Fibroblast of the conjunctiva (primary cell): ENCODE data around the gene A1CF.

Experiments
- DNase-seq: peaks from one replicate; pipeline ENCODE4 v3.0.0-alpha.2; 2010; ENCODE audit warnings: low read depth

Gene A1CF

DNA sequence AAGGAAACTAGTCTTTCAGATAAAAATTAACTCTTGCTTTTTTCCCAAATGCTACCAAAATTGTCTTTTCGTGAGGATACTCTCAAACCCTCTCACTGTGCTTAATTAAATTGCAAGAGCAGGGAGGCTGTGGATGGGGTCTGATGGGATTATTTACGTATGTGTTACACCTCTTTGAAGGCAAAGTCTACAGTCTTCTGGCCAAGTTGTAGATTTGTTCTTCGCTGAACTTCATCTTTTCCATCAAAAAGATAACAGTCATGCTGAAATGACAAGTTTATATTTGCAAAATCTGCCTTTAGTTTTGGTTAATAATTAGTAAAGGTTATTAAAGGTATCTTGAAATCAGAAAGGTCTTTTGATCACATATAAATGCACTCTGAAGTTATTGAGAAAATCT, 22.7 kb downstream of the A1CF start:
- no peak for DNase-seq

DNA sequence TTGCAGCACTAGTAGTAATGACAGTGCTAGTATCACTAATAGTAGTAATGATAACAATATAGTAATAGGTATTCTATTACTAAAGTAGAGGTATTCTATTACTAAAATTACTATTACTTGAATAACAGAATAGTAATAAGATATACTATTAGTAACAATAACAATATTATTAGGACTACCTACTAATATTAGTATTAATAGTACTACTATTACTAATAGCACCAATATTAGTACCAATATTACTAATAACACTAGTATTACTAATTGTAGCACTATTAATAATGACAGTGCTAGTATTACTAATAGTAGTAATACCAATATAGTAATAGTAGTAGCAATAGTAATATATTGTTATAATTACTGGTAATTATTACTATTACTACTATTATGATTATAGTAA, 24.1 kb downstream of the A1CF start:
- no peak for DNase-seq

DNA sequence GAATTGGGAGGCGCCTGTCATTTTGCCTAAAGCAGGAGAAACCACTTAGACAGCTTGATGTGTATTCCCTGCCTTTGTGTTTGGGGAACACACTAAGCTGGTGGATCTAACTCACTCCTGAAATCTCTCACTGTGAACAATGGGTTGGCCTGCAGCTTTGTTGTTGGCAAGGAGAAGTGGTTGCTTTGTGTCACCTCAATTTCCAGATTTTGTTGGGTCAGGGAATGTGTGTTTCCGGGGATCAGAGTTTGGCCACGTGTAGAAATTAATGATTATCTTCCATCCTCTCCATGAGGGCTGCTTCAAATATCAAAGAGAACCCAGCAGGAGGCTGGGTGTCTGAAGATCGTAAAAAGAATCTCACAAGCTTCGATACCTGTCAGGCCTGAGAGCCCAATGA, 27.8 kb downstream of the A1CF start:
- no peak for DNase-seq

DNA sequence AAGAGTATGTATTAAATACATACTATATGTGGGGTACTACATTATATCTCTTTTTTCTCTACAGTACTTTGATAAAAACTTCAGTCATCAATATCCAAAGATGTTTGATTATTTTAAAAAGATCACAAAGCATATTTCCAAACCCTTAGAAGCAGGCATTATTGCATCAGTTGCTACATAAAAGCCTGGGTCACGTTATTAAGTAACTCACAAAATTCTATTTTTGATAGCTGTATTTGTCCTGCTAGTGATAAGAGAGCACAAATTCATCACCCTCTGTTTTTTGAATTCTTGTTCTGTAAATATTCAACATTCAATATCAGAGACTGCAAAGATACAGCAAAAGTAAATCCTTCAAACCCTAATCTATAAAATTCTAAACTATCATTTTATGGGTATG, 30.0 kb downstream of the A1CF start:
- no peak for DNase-seq

DNA sequence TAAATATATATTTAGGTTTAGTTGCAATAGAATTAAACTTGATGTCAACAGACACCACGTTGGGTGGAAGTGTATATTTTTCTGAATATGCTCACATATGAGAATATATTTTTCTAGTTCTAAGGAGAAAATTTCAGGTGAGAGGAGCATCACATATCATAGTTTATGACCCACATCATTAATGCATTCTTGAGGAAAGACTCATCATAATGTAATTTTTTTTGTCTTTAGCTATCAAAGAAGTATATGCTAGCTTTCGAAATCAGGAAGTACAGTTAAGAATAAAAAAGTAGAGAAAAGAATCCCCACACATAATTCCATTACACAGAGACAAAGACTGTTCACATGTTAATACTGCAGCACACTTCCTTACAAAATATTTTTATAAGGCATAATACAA, 30.4 kb downstream of the A1CF start:
- no peak for DNase-seq

DNA sequence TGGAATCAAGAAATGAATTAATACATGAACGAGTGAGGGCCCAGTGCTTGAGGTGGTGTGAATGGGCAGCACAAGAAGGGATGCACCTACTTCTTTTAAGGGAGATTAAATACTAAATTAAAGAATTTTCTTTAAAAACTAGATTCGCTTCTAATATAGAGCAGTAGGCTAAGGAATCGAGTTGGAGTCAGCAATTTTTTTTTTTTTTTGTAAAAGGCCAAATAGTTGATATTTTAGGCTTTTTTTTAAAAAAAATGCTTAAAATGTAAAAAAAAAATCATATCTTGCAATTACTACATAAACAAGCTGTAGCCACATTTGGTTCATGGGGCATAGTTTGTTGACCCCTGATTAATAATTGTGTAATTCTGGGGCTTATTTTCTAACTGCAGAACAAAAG, 31.9 kb downstream of the A1CF start:
- DNase-seq: no peak

DNA sequence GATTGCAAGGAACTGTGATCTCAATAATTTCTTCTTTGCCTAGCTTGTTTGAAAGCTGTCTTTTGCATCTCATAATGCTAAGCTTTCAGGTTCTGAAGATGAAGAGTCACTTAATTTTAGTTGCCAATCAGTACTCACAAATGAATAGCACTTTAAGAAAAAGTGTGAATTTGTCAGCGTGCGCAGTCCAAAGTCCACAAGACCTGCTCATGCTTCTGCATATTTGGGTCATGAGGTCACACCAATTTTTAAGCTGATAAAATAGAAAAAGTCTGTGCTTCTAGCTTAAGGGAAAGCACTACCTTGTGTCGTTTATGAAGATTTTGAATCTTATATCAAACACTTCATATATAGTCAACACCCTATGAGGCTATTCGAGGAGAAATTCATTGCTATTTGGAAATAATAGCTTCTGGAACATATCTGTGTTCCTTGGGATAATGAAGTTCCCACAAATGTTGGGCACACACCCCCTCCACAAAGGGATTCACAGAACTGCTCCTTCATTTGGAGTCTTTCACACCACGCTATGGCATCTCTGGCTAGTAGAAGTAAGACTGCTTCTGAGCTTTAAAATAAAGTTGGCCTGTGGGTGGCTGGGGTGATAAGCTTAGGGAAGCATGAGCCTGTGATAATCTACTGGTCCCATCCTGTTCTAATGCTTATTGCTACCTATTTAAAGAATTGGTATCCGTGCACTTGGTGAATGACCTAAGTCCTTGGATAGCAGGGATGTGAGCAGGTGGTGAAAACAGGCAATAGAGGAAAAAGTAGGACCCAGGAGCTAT, 33.3 kb downstream of the A1CF start:
- no peak for DNase-seq

DNA sequence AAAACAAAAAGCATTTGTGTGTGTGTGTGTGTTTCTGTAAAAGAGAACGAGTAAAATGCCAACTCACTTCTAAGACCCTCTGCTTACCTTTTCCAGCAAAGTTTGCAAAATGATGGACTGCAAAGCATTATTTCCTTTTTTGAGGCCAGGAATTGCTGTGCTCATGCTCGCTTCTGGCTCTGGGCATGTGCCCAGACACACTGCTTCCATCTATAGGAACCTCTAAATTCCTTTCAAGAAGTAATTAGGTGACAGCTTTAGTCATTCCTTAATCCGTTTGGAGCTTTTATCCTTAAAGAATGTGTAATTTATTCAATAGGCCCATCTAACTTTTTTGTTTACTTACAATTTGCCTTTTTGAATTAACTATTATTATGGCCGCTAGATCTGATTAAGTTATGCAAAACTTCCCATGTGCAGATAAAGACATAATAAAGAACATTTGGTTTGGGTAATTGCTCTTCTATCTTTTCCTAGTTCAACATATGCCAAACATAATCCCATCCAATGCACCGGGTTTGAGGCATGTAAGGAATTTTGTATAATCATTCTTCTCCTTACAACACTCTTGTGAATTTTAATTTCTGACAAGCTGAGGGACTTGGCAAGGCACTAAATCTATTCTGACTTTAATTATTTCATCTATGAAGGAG, 34.7 kb downstream of the A1CF start:
- no peak for DNase-seq

DNA sequence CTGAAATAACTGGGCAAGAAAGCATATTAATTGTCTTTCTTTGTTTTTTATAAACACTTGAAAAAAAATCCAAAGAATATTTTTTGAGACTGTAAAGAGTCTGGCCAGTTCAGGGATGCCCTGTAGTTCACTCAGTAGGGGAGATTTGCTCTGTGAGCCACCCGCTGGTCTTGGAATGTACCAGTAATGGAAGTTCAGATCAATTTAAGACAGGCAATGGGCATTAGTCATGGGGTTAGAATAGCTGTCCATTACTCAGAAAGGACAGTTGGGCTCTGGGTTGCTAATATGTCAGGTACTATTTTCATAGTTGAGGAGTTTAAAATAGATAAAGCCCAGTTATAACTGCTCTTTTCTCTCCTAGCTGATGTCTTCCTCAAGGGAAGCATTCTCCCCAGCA, 38.7 kb downstream of the A1CF start:
- no peak for DNase-seq

DNA sequence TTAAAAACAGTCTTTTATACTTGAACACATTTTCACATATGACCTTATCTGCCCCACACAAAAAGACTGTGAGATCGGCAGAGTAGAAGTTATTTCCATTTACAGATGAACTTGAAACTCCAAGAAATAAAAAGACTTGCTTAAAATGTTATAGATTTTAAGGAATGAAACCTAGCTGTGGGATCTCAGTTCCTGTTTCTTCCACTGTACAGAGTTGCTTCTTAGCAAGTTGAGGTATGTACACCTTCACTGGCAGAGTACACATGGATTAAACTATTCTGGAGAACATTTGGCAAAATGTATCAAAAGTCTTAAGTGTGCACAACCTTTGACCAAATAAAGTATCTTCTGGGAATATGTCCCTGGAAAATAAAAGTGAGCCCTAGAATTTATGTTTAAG, 48.3 kb downstream of the A1CF start:
- DNase-seq: no peak

DNA sequence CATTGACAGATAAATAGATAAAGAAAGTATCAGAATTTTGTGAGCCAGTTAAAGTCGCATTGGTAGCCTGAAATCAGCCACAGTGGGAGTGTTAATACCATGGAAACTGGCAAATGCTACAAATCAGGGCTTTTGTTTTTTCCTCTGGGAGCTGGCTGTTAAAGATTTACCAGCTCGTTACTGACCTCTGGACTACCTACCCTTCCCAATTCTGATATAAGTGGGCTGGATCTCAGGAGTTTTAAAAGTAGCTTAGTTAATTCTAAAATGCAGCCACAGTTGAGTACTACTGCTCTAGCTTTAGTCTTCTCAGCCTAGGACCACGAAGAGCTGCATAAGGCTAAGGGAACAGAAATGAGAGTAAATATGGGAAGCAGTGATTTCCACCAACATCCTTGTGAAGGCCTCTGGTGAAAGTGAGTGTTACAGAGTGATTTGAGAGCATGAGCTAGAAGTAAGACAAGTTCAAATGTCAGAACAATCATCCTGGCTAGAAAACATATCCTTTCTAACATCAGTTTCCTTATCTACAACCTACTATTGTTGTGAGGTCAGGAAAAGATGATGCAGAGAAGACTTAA, 53.2 kb downstream of the A1CF start:
- DNase-seq: no peak

DNA sequence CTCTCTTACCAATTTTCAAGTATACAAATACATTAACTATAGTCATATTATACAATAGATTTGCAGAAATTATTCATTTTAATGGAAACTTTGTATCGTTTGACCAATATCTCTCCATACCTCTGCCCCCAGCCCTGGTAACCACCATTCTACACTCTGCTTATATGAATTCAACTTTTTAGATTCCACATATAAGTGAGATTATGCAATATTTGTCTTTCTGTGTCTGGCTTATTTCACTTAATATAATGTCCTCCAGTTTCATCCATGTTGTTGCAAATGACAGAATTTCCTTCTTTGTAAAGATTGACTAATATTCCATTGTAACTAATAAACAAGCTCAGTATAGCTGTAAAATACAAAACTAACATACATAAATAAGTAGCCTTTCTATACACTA, 55.4 kb downstream of the A1CF start:
- no peak for DNase-seq

DNA sequence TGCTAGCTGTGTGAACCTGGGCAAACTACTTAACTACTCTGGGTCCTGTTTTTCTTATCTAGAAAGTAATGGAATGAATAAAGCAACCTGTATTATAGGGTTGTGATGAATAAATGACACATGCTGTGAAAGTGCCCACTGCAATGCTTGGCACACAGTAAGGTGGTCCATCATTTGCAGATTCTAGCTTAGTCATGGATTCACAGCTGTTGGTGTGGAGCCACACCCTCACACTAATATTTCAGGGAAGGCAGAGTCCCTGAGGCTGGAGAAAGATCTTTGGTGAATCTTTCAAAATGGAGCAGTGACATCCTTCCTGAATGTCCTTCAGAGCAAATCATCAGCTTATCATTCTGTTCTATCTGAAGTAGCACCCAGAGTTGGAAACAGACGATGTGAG, 60.6 kb downstream of the A1CF start:
- no peak for DNase-seq

DNA sequence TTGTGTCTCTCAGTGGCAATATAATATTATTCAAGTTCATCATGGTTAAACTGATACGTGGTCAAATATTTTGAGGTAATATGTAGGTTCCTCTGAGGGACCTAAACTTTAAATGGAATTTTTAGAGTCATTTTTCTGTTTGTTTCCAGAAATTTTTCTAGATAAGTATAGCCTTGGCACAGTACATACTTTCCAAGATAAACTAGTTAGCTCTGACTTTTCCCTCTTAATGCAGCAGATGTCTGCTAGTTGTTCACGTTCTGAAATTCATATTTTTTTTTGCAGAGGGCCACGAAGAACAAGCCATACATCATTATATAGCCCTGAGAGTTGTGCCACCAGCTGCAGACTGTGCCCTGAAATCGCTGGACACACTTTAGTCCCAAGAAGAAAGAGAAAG, 61.6 kb downstream of the A1CF start:
- DNase-seq: no peak

DNA sequence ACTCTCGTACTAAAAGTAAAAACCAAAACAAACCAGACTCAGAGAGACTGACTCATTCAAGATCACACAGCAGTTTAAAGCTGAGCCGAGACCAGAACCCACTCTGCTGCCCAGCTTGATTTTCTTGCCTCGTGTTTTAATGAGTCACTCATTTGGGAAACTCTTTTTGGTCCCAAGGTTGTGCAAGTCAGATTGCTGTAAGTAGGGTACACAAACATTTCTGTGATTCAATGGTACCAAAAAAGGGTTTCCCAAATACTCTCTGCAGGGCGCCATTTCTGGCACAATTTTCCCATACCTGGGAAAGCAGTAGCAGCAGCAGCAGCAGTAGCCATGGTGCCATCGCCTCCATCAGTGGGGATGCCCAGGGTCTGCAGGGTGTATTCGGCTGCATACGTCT, 75.8 kb downstream of the A1CF start:
- DNase-seq: no peak

DNA sequence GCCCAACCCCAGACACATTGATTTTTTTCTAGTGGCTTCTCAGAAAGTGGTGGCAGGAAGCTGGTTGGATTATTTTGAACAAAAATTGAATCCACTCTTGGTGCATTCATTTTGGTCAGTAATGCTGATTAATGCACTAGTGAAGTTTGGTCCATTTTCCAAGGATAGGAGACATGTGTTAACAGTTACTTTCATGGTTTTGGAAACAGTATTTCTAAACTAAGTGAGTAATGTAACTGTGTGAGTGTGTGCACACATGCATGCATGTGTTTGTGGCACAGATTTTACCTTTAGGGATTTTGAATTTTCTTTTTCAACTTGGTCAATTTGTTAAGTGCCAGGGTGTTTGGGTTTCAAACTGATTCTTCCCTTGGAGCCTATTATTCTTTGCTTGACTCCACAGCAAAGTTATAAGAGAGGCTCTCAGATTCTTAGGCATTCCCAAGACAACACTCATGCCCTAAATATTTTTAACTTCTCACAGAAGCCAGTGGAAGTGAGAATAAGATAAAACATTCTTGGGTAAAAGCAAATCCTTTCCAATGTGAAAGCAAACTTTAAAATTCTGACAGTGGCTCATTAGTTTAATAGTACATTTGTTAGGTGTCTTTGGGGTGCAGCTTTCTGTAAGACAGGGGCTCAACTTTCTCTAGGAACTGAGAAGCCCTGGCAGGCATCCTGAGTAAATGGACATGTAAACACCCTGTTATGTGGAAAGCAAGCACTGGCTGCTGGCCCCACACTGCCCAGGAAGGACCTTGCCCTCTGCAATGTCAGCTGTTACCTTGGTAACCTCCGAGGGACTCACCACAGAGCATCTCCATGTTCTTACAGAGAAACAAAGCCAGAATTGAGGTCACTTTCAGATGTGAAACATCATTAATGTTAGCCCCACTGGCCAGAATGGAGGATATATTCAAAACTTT, 77.3 kb downstream of the A1CF start:
- DNase-seq: no peak

DNA sequence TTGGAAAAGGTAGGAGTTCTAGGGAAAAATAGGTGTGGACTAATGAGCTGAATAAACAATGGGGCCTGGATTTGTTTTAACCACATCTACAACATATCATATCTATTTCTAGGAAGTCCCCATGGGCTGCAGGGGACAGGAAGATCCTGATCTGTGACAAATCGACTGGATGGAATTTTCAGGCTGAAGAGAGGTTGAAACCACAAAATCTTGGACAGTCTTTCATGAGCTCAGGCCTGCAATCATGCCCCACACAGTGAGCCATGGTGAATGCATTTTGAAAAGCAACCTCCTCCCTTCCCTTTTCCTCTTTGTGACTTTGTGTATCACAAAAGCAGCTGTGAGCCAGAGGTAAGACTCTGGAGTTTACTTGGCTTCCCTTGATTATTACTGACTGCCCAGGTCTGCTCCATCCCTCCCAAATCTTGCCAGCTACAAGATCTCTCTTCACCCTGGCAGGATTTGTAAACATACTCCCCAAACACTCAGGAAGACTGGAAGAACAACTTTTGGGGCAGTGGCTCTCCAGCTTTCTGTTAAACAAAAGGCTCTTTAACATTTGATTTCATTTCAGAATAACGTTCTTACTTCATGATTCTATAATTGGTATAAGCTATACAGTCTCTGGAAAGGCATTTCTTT, 79.3 kb downstream of the A1CF start:
- DNase-seq: no peak

DNA sequence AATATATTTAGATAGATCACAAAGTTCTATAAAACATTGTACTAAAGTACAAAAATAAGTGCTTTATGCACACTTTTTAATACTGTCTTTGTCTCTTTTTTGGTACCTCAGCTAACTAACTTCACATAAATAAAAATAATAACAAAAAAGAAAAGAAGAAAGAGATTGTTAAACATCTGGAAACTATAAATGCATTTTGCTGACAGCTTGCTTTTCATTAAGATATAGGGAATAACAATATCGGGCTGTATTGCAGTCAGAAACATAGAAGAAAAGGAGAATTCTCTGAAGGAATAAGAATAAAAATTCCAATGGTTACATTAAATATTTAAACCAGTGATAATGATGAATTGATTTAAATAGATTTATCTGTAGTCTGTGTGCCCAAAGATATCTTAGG, 85.8 kb downstream of the A1CF start:
- DNase-seq: no peak

DNA sequence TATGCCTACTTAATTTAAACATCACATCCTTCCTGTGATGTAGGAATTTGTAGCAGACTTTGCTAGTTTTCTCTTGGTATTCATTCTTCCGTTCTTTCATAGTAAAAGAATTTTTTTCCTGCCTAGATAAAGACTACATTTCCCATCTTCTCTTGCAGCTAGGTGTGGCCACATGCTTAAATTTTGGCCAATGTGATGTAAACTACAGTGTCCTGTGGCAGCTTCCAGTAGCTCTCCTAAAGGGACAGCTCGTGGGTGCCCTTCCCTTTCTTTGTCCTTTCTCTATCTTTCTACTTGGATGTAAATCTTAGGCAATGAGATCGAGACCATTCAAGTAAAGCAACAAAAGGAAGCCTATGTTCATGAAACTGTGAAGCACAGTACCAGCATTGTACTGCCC, 87.1 kb downstream of the A1CF start:
- no peak for DNase-seq

DNA sequence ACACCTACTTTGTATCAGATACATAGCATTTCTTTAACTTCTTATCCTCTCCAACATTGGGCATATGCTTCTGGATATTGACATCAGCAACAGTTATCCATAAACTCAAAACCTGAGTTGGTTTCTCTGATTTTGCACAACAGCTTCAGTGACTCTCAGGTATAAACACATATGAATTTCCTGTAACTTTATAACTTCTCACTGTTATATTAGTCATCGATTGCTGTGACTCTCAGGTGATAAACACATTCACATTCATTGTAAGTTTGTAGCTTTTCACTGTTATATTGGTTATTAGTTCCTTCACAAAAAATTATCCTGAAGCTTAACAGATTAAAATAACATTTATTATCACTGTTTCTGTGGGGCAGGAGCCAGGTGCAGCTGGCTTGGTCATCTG, 88.7 kb downstream of the A1CF start:
- no peak for DNase-seq

DNA sequence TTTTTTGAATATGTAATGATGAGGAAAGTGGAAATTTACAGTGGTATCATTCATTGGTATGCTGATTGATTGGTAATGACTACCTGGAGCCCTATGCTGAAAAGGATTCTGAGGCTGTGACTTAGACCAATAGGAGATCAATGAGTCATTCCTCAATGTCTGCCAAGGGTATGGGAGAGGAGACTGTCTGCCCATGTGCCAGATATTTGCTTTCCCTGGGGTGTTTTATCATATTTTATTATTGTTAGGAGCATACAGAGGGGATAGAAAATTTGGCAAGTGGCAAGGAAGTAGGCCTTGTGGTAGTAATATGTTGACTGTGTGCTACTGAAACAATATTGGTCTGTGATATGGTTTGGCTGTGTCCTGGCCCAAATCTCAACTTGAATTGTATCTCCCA, 90.9 kb downstream of the A1CF start:
- DNase-seq: no peak
